ENCODE measurements around the gene KDM1A. TPM values are rescaled to one million over a fixed set of nuclear protein-coding genes. Genes with fewer than 3 reads are reported as not detected.

The KDM1A gene
- total RNA-seq, 1 donor = 101 TPM

- H3K27me3 ChIP-seq (ENCODE audit: insufficient read depth, low read length) = no peaks in the 10 kb centered on the region
- peaks cover 6% of the 10 kb centered on the region for H3K79me2 ChIP-seq (ENCODE audit: insufficient read depth, low read length)
- H3K9me3 ChIP-seq (ENCODE audit: low read depth, low read length) = no peaks in the 10 kb centered on the region
- DNase-seq (ENCODE audit: insufficient read length, low spot score, missing footprints) = no peak
- peaks cover 8% of the 10 kb centered on the region for H3K4me1 ChIP-seq (ENCODE audit: insufficient read depth, low read length)
- peaks cover 66% of the 10 kb centered on the region for H3K36me3 ChIP-seq (ENCODE audit: insufficient read depth, low read length)
- H3K4me3 ChIP-seq (ENCODE audit: insufficient read depth, low read length) = no peak overlapping the region
- no peak for TF ChIP-seq CTCF (IDR thresholded peaks at IDR 0.05; ENCODE audit: extremely low read depth, low read depth, low read length)
- H3K4me2 ChIP-seq (ENCODE audit: insufficient read depth, low read length) = no peak overlapping the region
- H4K20me1 ChIP-seq (ENCODE audit: insufficient read depth, low read length) = peaks cover 4% of the 10 kb centered on the region
- no peak overlapping the region for H3K27ac ChIP-seq (ENCODE audit: low read depth, low read length)
- no peak overlapping the region for H2AFZ ChIP-seq (ENCODE audit: low read length)
Observed at GRCh38 chr1:23069675-23070074, 50.4 kb downstream of the KDM1A start.

- Histone ChIP-seq H2AFZ (ENCODE audit: low read length) (no peak overlapping the region), H4K20me1 (ENCODE audit: insufficient read depth, low read length) (no peaks in the 10 kb centered on the region), H3K4me3 (ENCODE audit: insufficient read depth, low read length) (no peak overlapping the region), H3K4me2 (ENCODE audit: insufficient read depth, low read length) (no peak overlapping the region), H3K36me3 (ENCODE audit: insufficient read depth, low read length) (peaks cover 59% of the 10 kb centered on the region), H3K27me3 (ENCODE audit: insufficient read depth, low read length) (no peaks in the 10 kb centered on the region), H3K4me1 (ENCODE audit: insufficient read depth, low read length) (peaks cover 8% of the 10 kb centered on the region), H3K9me3 (ENCODE audit: low read depth, low read length) (no peaks in the 10 kb centered on the region), H3K79me2 (ENCODE audit: insufficient read depth, low read length) (no peaks in the 10 kb centered on the region), H3K27ac (ENCODE audit: low read depth, low read length) (peak overlapping the region; percentile 16)
- TF ChIP-seq CTCF (IDR thresholded peaks at IDR 0.05; ENCODE audit: extremely low read depth, low read depth, low read length) = no peak
- DNase-seq (ENCODE audit: insufficient read length, low spot score, missing footprints) = no peak
Observed at GRCh38 chr1:23074012-23074411, 54.7 kb downstream of the KDM1A start.

- no peak for TF ChIP-seq CTCF (IDR thresholded peaks at IDR 0.05; ENCODE audit: extremely low read depth, low read depth, low read length)
- peaks cover 69% of the 10 kb centered on the region for H3K36me3 ChIP-seq (ENCODE audit: insufficient read depth, low read length)
Observed at GRCh38 chr1:23079025-23079424, 59.8 kb downstream of the KDM1A start.

GRCh38 chr1:23080885-23081284 lies 61.6 kb downstream of the KDM1A start:
- H3K4me1 ChIP-seq (ENCODE audit: insufficient read depth, low read length) = no peaks in the 10 kb centered on the region
- H3K9me3 ChIP-seq (ENCODE audit: low read depth, low read length) = no peaks in the 10 kb centered on the region
- peaks cover 2% of the 10 kb centered on the region for H4K20me1 ChIP-seq (ENCODE audit: insufficient read depth, low read length)
- H2AFZ ChIP-seq (ENCODE audit: low read length) = no peak overlapping the region
- no peak overlapping the region for H3K27ac ChIP-seq (ENCODE audit: low read depth, low read length)
- peaks cover 87% of the 10 kb centered on the region for H3K36me3 ChIP-seq (ENCODE audit: insufficient read depth, low read length)
- H3K27me3 ChIP-seq (ENCODE audit: insufficient read depth, low read length) = no peaks in the 10 kb centered on the region
- no peak for DNase-seq (ENCODE audit: insufficient read length, low spot score, missing footprints)
- H3K4me3 ChIP-seq (ENCODE audit: insufficient read depth, low read length) = no peak overlapping the region
- TF ChIP-seq CTCF (IDR thresholded peaks at IDR 0.05; ENCODE audit: extremely low read depth, low read depth, low read length) = no peak
- H3K4me2 ChIP-seq (ENCODE audit: insufficient read depth, low read length) = no peak overlapping the region
- peaks cover 2% of the 10 kb centered on the region for H3K79me2 ChIP-seq (ENCODE audit: insufficient read depth, low read length)

More at GRCh38 chr1:23079025-23079424, 59.8 kb downstream of the KDM1A start:
- Histone ChIP-seq H3K27me3 (ENCODE audit: insufficient read depth, low read length) (no peaks in the 10 kb centered on the region), H3K27ac (ENCODE audit: low read depth, low read length) (no peak overlapping the region), H2AFZ (ENCODE audit: low read length) (no peak overlapping the region), H3K9me3 (ENCODE audit: low read depth, low read length) (no peaks in the 10 kb centered on the region), H3K4me1 (ENCODE audit: insufficient read depth, low read length) (peaks cover under 1% of the 10 kb centered on the region), H4K20me1 (ENCODE audit: insufficient read depth, low read length) (no peaks in the 10 kb centered on the region), H3K4me2 (ENCODE audit: insufficient read depth, low read length) (no peak overlapping the region), H3K79me2 (ENCODE audit: insufficient read depth, low read length) (no peaks in the 10 kb centered on the region), H3K4me3 (ENCODE audit: insufficient read depth, low read length) (no peak overlapping the region)
- DNase-seq (ENCODE audit: insufficient read length, low spot score, missing footprints) = no peak
